Cerebellar cortex (tissue), 1 donor: ENCODE data around the gene NGEF.
A peak's percentile ranks its signal among the peaks of the same experiment; 100 is the strongest.
"Not testable (repeated sequence)": the region's sequence is repeated elsewhere in the genome, so short reads cannot be mapped to it uniquely, and the experiment has no call there.

Experiments
- DNase-seq: peaks from one replicate; pipeline ENCODE4 v3.0.0-alpha.2; 2015; ENCODE audit warnings: low spot score

Gene NGEF

DNA sequence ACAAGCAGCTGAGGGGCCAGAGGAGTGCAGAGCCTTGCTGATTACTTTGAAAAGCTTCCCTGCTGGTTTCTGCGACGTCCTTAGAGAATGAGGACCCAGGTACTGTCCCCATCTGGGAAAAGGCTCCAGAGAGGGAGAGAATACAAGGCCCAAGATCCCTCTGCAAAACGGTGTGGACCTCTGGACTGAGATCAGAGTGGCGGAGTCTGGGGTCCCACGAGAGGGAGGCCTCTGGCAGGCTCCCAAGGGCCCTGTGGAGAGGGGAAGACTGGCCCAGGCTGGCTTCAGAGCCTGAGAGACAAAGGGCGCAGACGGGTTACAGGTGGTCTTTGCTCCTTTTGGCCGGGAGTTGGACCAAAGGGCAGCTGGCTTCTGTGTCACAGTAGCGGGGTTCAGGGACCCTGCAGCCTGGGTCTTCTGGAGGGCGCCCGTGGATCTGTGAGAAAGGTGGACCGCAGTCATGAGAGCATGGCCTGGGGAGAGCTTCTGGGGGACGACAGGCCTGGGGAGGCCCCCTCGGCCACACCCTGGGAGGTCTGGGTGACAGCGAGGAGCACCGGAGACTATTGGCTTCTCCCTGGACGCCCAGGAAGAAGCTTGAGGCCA lies 142.2 kb downstream of the NGEF start:
- no peak for DNase-seq

DNA sequence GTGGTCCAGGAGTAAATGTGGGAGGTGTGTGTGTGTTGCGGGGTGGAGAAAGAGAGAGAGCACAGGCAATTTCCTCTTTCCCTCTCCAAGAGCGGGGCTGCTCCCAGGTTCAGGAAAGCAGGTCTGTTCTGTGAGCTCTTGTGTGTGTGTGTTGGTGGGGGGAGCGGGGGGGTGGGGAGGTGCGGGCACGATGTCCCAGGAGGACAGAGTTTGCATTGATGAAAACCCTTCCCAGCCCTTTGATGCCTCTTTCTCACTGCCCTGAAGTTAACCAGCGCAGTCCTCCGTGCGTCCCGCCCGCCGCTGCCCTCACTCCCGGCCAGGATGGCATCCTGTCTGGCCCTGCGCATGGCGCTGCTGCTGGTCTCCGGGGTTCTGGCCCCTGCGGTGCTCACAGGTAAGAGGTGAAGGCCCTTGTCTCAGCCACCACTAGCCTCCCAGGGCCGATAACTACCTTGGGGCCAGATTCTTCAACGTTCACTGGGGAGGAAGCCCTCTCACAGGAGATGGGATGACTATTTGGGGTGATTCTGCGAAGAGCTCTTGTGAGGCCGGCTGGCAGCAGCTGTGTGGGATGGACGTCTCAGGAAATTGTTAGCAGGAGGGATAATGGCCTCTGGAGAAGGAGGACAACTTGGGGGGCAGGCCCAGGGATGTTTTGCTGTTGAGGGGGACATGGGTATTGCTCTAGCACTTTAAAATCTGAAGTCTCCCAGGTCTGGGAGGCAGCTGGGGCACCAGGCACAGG lies 142.9 kb downstream of the NGEF start, which contains the start of gene SNORC:
Gene SNORC (plus strand): TSS at position 247 of the 748 bp plus-strand sequence. CDS start 78 bp downstream, at position 325.
- no peak for DNase-seq

DNA sequence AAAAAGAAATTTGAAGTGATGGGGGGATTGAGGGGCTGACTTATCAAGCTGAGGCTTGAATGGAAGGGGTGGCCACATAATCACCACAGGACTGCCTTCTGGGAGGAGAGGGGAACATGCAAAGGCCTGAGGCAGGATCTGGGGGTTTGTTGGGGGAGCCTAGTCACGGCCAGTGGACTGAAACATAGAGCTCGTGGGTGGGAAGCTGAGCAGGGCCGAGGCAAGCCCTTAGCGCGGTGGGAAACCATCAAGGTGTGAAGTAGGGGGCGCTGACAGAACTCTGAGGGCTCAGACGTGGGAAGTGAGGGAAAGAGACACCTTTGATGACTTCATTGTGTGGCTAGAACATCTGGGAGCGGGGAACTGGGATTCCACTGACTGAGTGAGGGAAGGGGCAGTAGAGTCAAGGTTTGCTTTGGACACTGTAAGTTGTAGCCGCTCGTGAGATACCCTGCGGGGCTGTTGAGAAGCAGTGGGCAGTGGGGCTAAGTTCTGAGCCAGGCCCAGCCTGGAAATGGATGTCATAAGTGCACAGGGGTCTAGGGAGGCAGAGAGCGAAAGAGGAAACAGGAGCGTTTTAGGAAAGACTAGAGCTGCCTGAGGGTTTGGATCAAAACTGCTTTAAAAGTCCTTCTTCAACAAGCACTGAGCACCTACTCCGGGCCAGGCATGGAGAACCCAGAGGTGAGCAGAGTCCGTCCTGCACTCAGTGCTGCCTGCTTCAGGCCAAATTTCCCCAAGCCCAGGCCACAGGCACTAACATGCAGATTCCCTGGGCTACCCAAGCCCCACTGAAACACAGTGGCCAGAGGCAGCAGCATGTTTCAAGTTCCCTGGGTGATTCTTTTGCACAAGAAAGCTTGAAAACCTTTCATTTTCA lies 143.7 kb downstream of the NGEF start:
- no peak for DNase-seq

DNA sequence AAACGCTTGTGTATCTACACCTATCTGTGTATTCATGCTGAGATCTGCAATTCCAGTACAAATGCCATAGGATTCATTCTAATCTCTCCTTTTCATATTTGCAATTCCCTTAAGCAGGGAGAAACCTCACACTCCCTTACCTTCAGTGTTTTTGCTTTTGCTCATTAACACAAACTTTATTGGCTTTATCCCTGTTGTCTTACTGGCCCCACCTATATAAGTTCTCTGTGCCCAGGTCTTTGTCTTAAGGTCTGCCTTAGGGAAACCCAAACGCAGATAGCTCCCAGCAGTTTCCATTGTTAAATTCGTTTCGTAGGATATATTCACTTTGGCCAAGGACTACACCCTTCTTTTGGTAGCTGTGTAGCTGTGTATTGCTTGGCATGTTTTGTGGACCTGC lies 147.0 kb downstream of the NGEF start:
- DNase-seq = no peak

DNA sequence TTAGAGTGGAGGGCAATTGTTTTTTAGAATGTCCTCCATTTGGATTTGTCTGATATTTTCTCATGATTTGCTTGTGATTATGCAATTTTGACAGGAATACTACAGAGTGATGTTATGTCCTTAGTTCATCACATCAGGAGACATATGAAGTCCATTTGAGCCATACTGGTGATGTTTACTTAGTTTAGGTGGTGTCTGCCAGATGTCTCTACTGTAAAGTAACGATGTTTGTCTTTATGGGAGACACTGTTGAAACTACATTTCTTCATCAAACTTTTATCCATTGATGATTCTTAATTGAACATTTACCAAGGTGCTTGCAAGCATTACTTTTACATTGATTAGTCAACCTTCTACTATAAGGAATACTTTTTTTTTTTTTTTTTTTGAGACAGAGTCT lies 147.9 kb downstream of the NGEF start:
- DNase-seq = no peak

DNA sequence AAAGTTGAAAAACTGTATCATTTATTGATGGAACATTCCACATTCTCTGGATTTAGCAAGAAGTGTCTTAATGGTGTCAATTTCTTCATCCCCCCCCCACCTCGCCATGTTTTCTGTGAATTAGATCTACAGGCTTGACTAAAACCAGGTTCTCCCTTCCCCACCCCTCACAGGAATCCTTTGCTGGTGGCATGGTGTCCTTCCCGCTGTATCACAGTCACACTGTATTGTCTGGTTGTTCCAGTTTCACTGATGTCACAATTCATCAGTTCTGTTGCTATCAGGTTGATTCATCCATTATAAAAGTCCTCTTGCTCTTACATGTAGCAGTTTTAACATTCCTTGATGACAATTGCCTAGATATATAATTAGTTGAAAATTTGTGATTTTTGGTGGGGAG lies 149.1 kb downstream of the NGEF start:
- no peak for DNase-seq

DNA sequence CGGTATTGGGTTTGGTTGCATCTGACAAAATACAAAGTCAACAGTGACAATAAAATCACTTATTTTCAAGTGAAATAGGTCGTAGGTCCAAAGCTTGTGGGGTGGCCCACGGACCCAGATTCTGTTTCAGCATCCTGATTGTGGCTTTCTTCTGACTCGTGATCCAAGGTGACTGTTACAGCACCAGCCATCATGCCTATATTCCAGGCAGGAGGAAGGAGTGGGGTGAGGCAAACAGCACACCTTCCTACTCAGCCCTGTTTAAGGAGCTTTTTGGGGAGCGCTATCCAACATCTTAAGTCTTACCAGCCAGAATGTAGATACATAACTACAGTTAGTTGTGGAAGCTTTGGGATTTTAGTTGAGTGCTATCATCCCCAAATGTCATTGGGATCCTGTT lies 151.7 kb downstream of the NGEF start:
- no peak for DNase-seq

DNA sequence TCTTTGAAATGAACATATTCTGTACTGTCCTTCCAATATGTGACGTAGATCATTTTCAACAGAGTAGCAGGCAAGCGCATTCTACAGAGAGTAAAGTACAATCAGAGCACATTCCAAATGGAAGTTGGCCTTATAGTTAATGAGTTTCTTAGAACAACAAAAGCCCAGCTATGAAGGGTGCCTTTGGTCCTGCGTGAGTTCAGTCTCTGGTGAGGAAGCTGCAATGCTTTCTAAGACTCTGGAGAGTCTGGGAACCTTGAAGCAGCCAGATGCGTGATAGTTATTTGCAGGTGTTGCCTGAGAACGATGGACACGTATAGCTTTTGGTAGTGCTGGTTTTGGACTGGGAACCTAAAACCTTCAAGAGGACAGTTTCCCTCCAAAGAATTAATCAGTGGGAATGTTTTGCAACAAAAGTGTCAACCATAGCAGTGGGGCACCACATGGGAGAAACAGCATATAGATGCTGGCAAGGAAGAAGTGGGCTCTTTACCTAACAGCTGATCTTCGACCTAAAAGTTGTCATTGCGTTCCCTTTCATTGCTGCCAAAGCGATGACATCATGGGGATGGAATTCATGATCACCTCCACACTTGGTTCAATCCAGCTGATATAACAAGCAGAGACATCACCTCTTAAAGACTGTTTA lies 152.3 kb downstream of the NGEF start:
- no peak for DNase-seq

DNA sequence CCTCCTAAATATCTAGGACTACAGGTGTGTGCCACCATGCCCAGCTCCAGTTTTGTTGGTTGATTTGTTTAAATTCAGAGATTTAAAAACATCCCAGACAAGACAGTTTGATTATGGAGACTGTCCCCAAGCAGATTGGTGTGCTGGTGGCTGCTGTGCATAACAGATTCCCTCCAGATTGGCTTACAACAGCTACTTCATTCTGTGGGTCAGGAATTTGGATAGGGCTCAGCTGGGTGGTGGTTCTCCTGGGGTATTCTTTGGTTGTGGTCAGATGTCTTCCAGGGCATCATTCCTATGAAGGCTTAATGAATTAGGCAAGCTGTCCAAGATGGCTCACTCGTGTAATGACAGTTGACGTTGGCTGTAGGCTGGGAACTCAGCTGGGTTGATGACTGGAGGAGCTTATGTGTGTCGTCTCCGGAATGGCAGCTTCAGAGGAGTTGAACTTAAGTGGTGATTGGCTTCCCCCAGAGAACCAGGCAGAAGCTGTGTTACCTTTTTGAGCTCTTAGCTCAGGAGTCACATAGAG lies 153.6 kb downstream of the NGEF start:
- no peak for DNase-seq

DNA sequence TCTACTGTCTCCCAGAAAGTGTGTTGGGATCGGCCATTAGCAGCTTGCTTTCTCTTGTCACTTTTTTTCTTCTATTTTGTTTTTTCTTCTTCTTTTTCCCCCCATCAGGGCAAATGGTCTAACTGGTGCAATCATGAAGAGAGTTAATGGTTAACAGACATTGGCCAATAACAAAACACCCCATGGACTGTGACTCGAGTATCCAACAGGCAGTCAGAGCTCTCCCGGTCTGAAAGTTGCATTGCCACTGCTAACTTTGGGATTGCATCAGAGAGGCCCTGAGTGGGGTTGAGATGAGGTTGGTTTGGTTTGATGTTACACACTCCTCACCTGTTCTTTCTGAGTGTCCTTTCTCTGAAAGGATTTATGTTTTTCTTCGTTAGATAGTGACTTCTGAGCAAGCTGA lies 155.9 kb downstream of the NGEF start:
- DNase-seq = no peak

DNA sequence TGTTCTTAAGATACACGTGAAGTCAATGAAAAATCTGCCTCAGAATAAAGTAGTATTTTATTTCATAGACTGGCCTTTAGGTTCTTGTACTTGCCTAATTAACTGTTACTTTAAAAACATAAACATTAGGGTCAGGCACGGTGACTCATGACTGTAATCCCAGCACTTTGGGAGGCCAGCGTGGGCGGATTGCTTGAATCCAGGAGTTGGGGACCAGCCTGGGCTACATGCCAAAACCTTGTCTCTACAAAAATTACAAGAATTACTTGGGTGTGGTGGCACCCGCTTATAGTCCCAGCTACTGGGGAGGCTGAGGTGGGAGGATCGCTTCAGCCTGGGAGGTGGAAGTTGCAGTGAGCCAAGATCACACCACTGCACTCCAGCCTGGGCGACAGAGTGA lies 159.0 kb downstream of the NGEF start:
- no peak for DNase-seq

DNA sequence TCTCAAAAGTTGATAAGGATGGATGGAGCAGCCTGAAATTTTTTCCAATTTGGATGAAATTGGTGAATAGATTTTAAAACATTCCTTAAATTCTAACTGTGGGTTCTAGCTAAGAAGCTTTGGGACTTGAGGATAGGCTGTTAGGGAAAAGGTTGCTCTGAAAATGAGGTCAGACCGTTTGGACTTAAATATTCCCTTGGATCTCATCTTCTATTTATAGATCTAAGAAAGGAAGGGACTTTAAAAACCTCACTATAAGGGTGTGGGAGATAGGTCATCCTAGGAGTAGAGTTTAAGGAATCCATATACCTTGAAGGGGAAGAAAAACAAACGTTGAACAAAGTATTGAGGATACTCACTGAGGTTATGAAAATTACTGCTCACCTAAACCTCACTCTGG lies 160.4 kb downstream of the NGEF start:
- DNase-seq = no peak

DNA sequence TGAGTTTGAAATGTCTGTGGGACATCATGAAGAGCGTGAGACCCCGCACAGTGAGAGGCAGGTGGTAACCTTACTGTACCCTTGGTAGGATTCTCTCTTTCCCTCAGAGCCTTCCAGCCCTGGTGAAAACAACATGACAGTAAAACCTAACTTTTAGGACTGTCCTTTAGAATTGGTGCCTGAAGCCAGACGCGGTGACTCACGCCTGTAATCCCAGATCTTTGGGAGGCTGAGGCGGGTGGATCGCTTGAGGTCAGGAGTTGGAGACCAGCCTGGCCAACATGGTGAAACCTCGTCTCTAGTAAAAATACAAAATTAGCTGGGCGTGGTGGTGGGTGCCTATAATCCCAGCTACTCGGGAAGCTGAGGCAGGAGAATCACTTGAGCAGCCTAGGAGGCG lies 161.0 kb downstream of the NGEF start:
- not testable (repeated sequence) for DNase-seq

DNA sequence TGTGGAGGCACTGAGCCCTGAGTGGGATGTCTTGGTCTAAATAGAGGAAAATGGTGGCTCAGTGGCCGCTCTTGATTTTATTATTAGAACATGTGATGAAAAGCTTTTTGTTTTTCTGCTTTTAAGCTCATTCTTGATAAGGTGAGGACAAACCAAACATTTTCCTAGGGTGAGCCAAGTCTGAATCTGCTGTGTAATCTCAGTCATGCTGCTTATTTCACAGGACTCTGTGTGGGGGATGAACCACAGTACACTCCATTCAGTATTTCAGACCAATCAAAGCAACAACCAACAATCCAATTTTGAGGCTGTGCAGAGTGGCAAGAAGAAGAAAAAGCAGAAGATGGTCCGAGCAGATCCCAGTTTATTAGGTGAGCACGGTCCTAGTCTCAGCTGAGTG lies 163.0 kb downstream of the NGEF start:
- no peak for DNase-seq

DNA sequence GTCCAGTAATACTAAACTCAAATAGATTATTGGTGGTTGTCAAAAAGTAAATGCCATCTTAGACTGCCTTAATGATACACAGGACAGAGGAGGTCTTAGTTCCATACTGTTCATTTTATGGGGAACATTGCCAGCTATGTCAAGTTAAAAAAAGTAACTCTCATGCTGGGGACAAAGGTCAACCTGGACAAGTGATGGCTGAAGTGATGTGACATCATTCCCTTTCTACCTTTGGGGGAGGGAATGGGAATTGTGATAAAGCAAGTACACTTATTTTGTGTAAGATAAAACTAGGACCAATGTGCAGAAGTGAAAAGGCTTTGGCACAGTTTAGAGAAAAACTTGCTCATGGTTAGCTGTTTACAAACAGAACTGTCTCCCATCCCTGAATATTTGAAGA lies 167.0 kb downstream of the NGEF start:
- DNase-seq = no peak

DNA sequence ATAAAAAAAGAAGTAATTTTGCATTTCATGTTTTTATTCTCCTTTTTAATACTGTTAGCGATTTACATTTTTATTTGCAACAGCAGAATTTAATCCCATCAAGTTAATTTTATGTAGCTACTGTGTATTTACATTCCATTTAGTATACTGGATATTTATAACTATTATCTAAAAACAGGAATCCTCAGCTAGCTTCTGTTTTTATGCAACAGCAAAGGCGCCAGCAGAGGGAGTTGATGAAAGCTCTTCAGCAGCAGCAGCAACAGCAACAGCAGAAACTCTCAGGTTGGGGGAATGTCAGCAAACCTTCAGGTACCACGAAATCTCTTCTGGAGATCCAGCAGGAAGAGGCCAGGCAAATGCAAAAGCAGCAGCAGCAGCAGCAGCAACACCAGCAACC lies 169.2 kb downstream of the NGEF start:
- no peak for DNase-seq

DNA sequence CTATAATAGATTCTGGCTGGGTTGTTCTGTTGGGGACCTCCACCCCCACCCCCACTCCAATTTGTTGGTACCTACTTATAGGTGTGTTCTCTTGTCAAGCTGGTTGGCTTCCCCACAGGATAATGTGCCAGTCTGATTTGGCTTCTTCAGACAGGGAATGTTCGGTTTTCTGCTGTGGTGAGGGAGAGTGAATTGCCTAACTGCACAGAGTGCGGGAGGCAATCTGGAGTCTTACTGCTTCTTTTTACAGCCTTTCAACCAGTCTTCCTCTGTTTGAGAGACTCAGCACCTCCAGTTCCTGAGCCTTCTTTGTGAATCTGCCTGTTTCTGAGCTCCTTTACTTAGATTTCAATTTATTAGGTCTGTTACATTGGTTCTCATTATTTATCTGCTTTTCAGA lies 170.4 kb downstream of the NGEF start:
- no peak for DNase-seq

DNA sequence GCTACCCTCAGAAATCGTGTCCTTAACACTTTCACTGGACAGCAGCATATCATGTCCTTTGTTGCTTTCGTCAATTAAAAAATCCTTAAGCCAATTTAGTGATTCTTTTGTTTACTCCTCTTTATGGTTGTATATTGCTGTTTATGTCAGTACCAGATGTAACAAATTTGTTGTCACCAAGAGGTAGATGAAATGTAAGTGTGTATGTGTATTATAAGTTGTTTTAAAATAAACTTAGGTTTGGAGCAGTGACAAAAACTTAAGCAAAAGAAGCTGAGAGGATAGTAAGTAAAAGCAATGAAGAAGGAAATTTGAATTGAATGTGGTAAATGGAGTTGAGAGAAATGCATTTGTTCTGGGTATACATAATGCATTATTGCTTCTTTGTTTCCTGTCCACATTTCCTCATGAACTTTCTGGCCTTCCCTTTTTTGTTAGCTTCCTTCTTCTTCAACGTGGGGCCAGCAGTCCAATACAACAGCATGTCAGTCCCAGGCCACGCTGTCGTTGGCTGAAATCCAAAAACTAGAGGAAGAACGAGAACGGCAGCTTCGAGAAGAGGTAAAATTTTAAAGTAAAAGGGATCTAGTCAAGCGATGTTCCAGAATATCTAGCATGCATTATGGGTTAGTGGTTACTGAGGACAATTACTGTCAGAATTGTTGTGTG lies 173.5 kb downstream of the NGEF start:
- peak; percentile 13 for DNase-seq

DNA sequence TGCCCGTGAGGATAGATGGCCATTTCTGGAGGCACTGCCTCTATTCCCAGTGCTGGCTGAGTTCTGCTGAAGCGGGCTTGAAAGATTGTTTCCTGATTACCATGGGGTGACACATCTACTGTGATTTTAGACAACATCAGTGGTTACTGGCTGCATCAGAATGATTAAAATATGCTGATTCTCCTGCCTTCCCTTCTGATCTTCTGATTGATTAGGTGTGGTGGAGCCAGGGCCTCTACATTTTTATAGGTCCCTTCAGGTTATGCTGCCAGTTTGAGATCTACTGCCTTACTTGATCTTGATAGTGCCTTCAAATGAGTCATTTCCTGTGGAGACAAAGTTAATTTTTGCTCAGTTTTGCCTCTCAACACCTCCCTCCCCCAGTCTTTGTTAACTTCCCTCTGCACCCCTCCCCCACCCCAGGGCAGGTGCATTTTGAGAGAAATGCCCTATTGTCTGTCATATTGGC lies 174.6 kb downstream of the NGEF start:
- no peak for DNase-seq

DNA sequence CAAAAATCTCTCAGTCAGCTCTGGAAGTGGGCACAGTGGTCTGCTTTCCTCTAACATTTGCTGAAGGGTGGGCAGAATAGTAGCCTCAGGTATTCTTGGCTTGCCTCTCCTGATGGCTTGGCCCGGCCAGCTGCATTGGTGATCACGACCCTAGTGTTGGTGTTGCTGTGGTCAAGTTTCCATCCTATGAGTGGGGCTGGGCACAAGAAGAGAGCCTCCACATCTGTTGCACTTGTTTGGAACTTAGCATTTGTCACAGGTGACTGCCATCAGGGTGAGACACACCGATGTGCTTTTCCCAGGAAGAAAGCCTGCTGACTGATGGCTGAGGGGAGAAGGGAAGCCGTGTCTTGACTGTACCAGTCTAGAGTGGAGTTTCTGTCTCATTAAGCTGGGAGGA lies 176.1 kb downstream of the NGEF start:
- no peak for DNase-seq

DNA sequence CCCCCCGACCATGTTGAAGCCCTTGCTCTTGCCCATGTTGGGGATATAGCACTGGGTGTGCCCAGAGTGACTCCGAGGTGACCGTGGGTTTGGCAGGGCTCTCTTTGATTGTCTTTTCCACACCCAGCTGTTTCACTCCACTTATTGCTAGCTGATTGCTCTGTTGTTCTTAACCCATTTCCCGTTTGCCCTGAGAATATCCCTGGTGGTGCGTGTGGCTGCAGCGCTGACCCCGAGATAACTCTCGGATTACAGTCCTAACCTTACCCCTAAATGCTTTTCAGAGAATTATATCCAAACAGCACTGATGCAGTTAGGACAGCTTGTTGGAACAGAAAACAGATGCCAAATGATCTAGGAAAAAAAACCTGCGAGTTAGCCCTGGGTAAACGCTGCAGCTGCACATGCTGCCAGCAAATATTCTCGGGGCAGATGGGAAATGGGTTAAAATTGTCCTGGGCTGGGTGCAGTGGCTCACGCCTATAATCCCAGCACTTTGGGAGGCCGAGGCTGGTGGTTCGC lies 177.3 kb downstream of the NGEF start:
- DNase-seq = peak; percentile 5
